22Rv1 (cell line): Measurements from ENCODE around the gene A4GALT.

Source experiments
- H3K27ac ChIP-seq: fragments of 450-650 bp; 2 replicates; pipeline ENCODE4 v1.5.1; 2017
- ZFX ChIP-seq: fragments of 450-650 bp; IDR thresholded peaks from 2 replicates; pipeline ENCODE4 v1.6.1; 2017; ENCODE audit warnings: antibody characterized with exemption, borderline replicate concordance
- TF ChIP-seq, protein P1 (sequence below): fragments of 450-650 bp; IDR thresholded peaks from 2 replicates; pipeline ENCODE4 v1.5.1; 2017; ENCODE audit warnings: mild to moderate bottlenecking

Gene A4GALT

DNA sequence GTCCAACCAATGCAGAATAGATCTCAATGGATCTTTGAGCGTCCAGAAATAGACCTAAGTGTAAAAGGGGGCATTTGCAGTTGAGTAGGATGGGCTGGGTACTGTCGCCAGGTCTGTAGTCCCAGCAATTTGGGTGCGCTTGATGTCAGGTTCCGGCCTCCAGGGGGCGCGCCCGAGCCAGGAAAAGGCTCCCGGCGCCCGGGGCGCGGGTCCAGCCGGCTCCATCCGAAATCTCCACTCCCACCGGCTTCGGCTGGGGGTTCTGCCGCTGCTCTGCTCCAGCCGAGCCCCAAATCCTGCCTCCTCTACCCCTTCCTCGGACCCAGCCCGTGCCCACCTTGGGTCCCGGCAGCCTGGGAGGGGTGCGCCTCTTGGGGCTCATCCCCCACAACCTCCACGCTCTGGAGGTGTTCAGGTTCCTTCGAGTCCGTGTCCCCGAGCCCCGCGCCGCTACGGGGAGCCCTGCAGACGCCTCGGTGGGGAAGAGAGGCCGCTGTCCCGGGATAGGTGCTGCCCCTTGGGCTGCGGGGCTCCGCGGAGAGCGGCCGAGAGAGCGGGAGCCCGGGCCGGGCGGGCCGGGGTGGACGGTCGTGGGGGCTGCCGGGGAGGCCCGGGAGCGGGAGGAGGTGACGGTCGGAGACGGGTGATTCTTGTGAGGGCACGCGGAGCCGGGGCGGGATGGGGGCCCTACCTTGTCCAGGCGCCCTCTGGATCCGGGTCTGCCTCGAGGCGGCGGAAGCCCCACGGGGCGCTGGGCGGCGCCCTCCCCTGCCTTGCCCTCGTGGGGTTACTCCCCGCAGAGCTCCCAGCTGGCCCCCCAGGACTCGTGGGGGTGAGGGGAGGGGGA lies 58.5 kb downstream of the A4GALT start:
- no peak for TF ChIP-seq ZFX
- TF ChIP-seq, protein P1, sequence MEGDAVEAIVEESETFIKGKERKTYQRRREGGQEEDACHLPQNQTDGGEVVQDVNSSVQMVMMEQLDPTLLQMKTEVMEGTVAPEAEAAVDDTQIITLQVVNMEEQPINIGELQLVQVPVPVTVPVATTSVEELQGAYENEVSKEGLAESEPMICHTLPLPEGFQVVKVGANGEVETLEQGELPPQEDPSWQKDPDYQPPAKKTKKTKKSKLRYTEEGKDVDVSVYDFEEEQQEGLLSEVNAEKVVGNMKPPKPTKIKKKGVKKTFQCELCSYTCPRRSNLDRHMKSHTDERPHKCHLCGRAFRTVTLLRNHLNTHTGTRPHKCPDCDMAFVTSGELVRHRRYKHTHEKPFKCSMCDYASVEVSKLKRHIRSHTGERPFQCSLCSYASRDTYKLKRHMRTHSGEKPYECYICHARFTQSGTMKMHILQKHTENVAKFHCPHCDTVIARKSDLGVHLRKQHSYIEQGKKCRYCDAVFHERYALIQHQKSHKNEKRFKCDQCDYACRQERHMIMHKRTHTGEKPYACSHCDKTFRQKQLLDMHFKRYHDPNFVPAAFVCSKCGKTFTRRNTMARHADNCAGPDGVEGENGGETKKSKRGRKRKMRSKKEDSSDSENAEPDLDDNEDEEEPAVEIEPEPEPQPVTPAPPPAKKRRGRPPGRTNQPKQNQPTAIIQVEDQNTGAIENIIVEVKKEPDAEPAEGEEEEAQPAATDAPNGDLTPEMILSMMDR, result peak; percentile 94
- no peak overlapping the region for H3K27ac ChIP-seq

- H3K27ac ChIP-seq, result no peak overlapping the region
- TF ChIP-seq, protein P1, result no peak
- no peak for TF ChIP-seq ZFX
Observed at GRCh38 chr22:42656578-42656977, 64.1 kb downstream of the A4GALT start.

DNA sequence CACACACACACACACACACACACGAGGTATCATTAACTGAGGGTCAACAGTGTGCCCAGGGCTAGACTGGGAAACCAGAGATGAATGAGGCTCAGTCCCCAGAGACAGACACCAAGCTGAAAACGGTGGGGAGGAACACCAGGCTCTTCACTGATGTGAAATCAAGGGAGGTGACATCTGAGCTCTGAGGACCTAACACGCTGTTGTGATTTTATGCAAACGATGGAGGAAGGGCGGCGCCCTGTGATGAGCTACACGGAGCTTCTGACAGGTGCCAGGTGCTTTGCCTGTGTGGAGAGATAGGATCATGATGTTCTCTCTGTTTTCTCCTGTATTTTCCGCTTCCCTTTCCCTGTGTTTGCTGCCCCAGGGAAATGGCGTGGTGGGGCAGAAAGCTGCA lies 65.0 kb downstream of the A4GALT start:
- TF ChIP-seq, protein P1, result no peak
- no peak for TF ChIP-seq ZFX
- H3K27ac ChIP-seq, result peak overlapping the region; percentile 46

DNA sequence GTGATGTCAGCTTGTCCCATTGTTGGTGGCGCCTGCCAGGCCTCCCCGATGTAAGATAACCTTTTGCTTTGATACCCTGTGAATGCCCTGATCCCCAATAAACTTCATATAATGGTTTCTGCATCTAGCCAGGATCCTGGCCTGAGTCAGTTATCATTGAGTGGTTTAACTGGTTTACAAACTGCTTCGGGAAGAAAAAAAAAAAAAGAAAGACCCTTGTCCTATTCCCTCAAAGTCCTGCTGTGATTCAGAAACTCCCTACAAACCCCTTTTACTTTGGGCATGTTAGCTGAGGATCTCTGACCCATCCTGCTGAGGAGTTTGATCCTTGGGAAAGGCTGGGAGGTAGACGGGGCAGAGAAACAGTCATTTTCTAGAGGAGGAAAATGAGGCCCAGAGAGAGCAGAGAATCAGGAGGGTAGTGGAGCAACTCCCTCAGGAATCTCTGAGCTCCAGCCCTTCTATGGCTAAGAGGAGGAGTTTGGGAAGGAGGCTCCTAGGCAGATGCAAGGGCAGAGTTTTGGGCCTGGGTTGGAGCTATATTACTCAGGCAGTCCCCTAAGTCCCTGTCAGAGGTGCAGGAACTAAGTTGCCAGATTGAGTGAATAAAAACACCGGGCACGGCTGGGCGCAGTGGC lies 66.1 kb downstream of the A4GALT start:
- TF ChIP-seq, protein P1, result no peak
- no peak for TF ChIP-seq ZFX
- H3K27ac ChIP-seq, result no peak overlapping the region

DNA sequence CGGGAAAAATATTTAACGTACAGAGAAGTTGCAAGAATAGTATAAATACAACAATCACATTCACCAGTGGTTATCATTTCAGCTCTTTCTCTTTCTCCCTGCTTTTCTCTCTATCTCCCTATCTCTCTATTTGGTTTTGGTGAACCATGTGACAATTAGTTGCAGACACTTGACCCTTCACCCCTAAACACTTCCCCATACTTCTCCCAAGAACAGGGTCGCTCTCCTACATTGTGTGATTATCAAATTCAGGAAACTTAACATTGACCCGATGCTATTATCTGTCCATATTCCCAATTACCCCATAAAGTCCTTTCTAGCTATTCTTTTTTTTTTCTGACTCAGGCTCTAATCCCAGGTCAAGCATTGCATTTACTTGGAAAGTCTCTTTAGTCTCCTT lies 66.7 kb downstream of the A4GALT start:
- no peak overlapping the region for H3K27ac ChIP-seq
- TF ChIP-seq, protein P1, result no peak
- no peak for TF ChIP-seq ZFX

GRCh38 chr22:42651134-42651533 lies 69.5 kb downstream of the A4GALT start:
- H3K27ac ChIP-seq, result no peak overlapping the region
- TF ChIP-seq ZFX, result no peak
- TF ChIP-seq, protein P1, result no peak
